Urinary bladder (tissue), 4 donors: ENCODE results near the gene ACSL6. TPM values are rescaled to one million over a fixed set of nuclear protein-coding genes. Genes with fewer than 3 reads are reported as not detected.

ENCODE experiments used
- DNase-seq: peaks from one replicate; pipeline ENCODE4 v3.0.0-alpha.2; 2015; ENCODE audit errors: extremely low spot score
- H3K27ac ChIP-seq: one replicate; pipeline ENCODE4 v1.5.1; 2013; ENCODE audit warnings: low read depth, mild to moderate bottlenecking, moderate library complexity
- H3K36me3 ChIP-seq: one replicate; pipeline ENCODE4 v1.6.1; 2013; ENCODE audit warnings: mild to moderate bottlenecking, moderate library complexity; ENCODE audit not compliant: insufficient read depth
- H3K4me1 ChIP-seq: one replicate; pipeline ENCODE4 v1.6.1; 2013; ENCODE audit warnings: mild to moderate bottlenecking, moderate library complexity; ENCODE audit not compliant: insufficient read depth
- H3K4me3 ChIP-seq: one replicate; pipeline ENCODE4 v1.5.1; 2013; ENCODE audit warnings: low read depth, low read length
- whole genome bisulfite sequencing: extraction: QIAGEN DNeasy Blood & Tissue Kit; methylation state at CpG from one replicate; pipeline ENCODE4 v1.1.7; 2013; 5-methylcytosine and 5-hydroxymethylcytosine counted together
- polyA plus RNA-seq: library from polyadenylated mRNA; stranded (reverse); fragments of 200-250 nt; gene quantifications from one replicate; pipeline ENCODE4 v1.2.3, GENCODE V29; 2013
- total RNA-seq: library from RNA; depleted of rRNA; stranded (reverse); fragments of >200 nt; gene quantifications from one replicate; pipeline ENCODE4 v1.2.3, GENCODE V29; 2014
- donor health status: healthy with polysubstance abuse.
- donor health status: healthy.

Gene ACSL6
- total and polyA plus RNA-seq, 2 donors, result 0.42 to 2.3 TPM

- no peak for DNase-seq
- 80% methylated on average over 5 of the region's 5 CpGs for WGBS
These were observed 15.1 kb upstream of the ACSL6 start for GRCh38 chr5:132026516-132027008.

GRCh38 chr5:132025403-132025971, 14.0 kb upstream of the ACSL6 start:
- H3K27ac ChIP-seq, result no peak overlapping the region
- H3K4me1 ChIP-seq, result no peaks in the 10 kb centered on the region
- no peak overlapping the region for H3K4me3 ChIP-seq
- DNase-seq, result no peak
- no peaks in the 10 kb centered on the region for H3K36me3 ChIP-seq
- 84% methylated on average over 7 of the region's 7 CpGs for whole genome bisulfite sequencing

More at GRCh38 chr5:132026516-132027008, 15.1 kb upstream of the ACSL6 start:
- Histone ChIP-seq H3K4me1 (no peaks in the 10 kb centered on the region), H3K36me3 (no peaks in the 10 kb centered on the region), H3K4me3 (no peak overlapping the region), H3K27ac (no peak overlapping the region)

GRCh38 chr5:132024789-132025402, 13.4 kb upstream of the ACSL6 start:
- no peak overlapping the region for H3K27ac ChIP-seq
- no peaks in the 10 kb centered on the region for H3K4me1 ChIP-seq
- DNase-seq, result no peak
- H3K4me3 ChIP-seq, result no peak overlapping the region
- H3K36me3 ChIP-seq, result no peaks in the 10 kb centered on the region
- WGBS, result 65% methylated on average over 8 of the region's 8 CpGs

GRCh38 chr5:132024117-132024435, 12.6 kb upstream of the ACSL6 start:
- Histone ChIP-seq H3K4me1 (no peaks in the 10 kb centered on the region), H3K27ac (no peak overlapping the region), H3K4me3 (no peak overlapping the region), H3K36me3 (no peaks in the 10 kb centered on the region)
- no peak for DNase-seq
- 60% methylated on average over 4 of the region's 4 CpGs for WGBS

GRCh38 chr5:132023258-132024116, 12.0 kb upstream of the ACSL6 start:
- Histone ChIP-seq H3K4me1 (no peaks in the 10 kb centered on the region), H3K27ac (no peak overlapping the region), H3K4me3 (no peak overlapping the region), H3K36me3 (no peaks in the 10 kb centered on the region)
- 67% methylated on average over 5 of the region's 5 CpGs for WGBS
- no peak for DNase-seq

GRCh38 chr5:132022737-132023136, 11.3 kb upstream of the ACSL6 start:
- Histone ChIP-seq H3K36me3 (no peaks in the 10 kb centered on the region), H3K27ac (no peak overlapping the region), H3K4me3 (no peak overlapping the region), H3K4me1 (no peaks in the 10 kb centered on the region)
- 78% methylated on average over 2 of the region's 2 CpGs for WGBS
- no peak for DNase-seq

- H3K36me3 ChIP-seq, result no peaks in the 10 kb centered on the region
- WGBS, result 53% methylated on average over 2 of the region's 2 CpGs
- no peak overlapping the region for H3K4me3 ChIP-seq
- DNase-seq, result no peak
- H3K27ac ChIP-seq, result no peak overlapping the region
- no peaks in the 10 kb centered on the region for H3K4me1 ChIP-seq
These were observed 10.2 kb upstream of the ACSL6 start for GRCh38 chr5:132021654-132022053.

GRCh38 chr5:132020568-132021339, 9.3 kb upstream of the ACSL6 start:
- DNase-seq, result no peak
- 56% methylated on average over 6 of the region's 6 CpGs for WGBS
- H3K27ac ChIP-seq, result no peak overlapping the region
- no peaks in the 10 kb centered on the region for H3K4me1 ChIP-seq
- H3K4me3 ChIP-seq, result no peak overlapping the region
- H3K36me3 ChIP-seq, result no peaks in the 10 kb centered on the region

- Histone ChIP-seq H3K27ac (no peak overlapping the region), H3K36me3 (no peaks in the 10 kb centered on the region), H3K4me1 (no peaks in the 10 kb centered on the region), H3K4me3 (no peak overlapping the region)
- DNase-seq, result no peak
- WGBS, result 80% methylated on average over 6 of the region's 6 CpGs
These were observed 8.5 kb upstream of the ACSL6 start for GRCh38 chr5:132019857-132020555.

- DNase-seq, result no peak
- no peak overlapping the region for H3K27ac ChIP-seq
- H3K36me3 ChIP-seq, result no peaks in the 10 kb centered on the region
- H3K4me3 ChIP-seq, result no peak overlapping the region
- H3K4me1 ChIP-seq, result no peaks in the 10 kb centered on the region
These were observed 7.9 kb upstream of the ACSL6 start for GRCh38 chr5:132019337-132019736.

GRCh38 chr5:132017738-132018625, 6.5 kb upstream of the ACSL6 start:
- Histone ChIP-seq H3K27ac (no peak overlapping the region), H3K4me3 (no peak overlapping the region), H3K4me1 (no peaks in the 10 kb centered on the region), H3K36me3 (no peaks in the 10 kb centered on the region)
- DNase-seq, result no peak
- WGBS, result 31% methylated on average over 10 of the region's 10 CpGs

- H3K36me3 ChIP-seq, result no peaks in the 10 kb centered on the region
- DNase-seq, result no peak
- no peak overlapping the region for H3K27ac ChIP-seq
- WGBS, result 36% methylated on average over 4 of the region's 4 CpGs
- H3K4me1 ChIP-seq, result no peaks in the 10 kb centered on the region
- H3K4me3 ChIP-seq, result no peak overlapping the region
These were observed 5.9 kb upstream of the ACSL6 start for GRCh38 chr5:132017316-132017715.
